Transverse colon (tissue), 3 donors: Measurements from ENCODE around the gene DPEP3.

Experiments
- CTCF ChIP-seq, 5 experiments: fragments of 200-600 bp in 3 of 5; fragments of 450-650 bp in 2 of 5; sonication (generic) in 3 of 5; IDR thresholded peaks; 1 replicate in 2 of 5; 2 replicates in 3 of 5; pipeline ENCODE4 v1.5.1; 2016 to 2017; ENCODE audit warnings: antibody characterized with exemption in 5 of 5, inconsistent platforms in 3 of 5, mild to moderate bottlenecking in 2 of 5, moderate library complexity in 1 of 5
- EP300 ChIP-seq: sonication (generic); formaldehyde crosslinking; IDR thresholded peaks from one replicate; pipeline ENCODE4 v1.6.1; 2017; ENCODE audit warnings: antibody characterized with exemption, low read depth
- POLR2A ChIP-seq: fragments of 450-650 bp; IDR thresholded peaks from one replicate; pipeline ENCODE4 v1.6.1; 2016; ENCODE audit warnings: antibody characterized with exemption, mild to moderate bottlenecking, moderate library complexity

DNA sequence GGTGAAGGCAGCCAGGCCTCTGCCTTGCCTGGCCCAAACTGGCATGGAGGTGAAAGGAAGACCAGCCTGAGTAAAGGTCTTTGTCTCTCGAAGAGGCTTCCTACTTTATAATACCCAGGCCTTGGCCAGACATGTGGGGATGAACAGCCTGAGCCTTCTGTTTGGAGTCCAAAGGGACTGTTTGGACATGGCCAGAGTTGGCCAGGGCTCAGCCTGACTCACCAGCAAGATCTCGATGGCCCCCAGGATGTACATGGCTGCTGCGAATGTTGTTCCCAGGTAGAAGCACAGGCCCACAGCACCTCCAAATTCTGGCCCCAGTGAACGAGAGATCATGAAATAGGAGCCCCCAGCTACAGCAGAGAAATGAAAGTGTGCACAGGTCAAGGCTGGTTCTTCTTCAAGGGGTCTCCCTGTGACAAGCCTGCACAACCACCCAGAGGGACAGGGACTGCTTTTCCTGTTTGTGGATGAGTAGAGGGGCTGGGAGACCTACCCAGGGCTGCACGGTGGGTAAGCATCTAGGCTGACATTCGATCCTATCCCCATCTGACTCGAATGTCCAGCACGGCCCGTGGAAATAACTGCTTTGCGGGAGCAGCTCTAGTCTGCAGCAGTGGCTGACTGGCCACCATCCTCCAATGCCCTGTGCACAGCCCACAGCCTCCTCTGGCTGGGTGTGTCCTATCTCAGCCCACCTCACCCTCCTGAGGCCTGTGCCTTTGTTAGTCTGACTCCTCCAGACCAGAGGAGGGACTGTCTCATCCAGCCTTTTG is 25.7 kb downstream of the DPEP3 start:
- no peak for TF ChIP-seq POLR2A
- no peak for TF ChIP-seq CTCF (IDR thresholded peaks at IDR 0.05)
- no peak for TF ChIP-seq EP300
